Measurements from ENCODE around the gene ADCY3.

The ADCY3 gene

DNA sequence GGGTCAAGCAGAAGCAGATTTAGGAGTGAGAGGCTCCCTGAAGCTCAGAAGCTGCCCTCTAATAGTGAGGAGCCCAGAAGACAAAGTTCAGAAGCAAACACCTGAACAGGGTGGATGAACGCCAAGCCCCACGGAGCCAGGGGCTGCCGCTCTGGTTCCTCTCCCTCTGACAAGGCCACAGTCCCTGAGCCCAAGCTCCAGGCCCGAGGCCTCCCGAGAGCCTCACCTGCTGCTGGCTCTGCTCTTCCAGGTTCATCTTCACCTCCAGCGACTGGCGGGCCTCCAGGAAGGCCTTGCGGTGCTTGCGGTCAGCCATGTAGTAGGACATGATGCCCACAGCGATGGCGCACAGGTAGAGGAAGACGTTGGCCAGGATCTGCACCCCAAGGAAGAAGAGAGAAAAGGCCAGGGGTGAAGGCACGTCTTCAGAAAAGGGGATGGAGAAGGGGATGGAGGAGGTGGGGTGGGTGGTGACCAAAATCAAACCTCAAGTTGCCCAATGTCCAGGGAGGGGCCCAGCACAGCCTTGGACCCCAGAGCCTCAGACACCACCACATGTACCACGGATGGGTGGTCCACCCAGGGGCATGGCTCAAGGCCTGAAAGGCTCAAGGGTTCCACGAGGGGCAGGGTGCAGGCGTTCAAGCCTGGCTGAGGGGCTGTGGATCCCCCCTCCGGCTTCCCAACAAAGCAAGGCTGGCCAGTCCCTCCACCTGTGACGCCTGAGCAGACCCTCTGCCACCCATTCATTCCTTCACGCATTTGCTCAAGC is 47.5 kb downstream of the ADCY3 start:
- TF ChIP-seq, protein P1, sequence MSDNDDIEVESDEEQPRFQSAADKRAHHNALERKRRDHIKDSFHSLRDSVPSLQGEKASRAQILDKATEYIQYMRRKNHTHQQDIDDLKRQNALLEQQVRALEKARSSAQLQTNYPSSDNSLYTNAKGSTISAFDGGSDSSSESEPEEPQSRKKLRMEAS (IDR thresholded peaks at IDR 0.05), result no peak
- TF ChIP-seq EP300 (IDR thresholded peaks at IDR 0.05; ENCODE audit: borderline replicate concordance) (no peak), ZBTB7A (IDR thresholded peaks at IDR 0.05; ENCODE audit: low read depth) (no peak), EGR1 (IDR thresholded peaks at IDR 0.05) (no peak), TCF12 (IDR thresholded peaks at IDR 0.05; ENCODE audit: low read depth) (no peak), TAF1 (IDR thresholded peaks at IDR 0.05; ENCODE audit: low read depth) (no peak), CEBPB (IDR thresholded peaks at IDR 0.05) (no peak), RAD21 (IDR thresholded peaks at IDR 0.05; ENCODE audit: low read depth) (no peak), YY1 (IDR thresholded peaks at IDR 0.05; ENCODE audit: low read depth) (no peak), FOXM1 (IDR thresholded peaks at IDR 0.05; ENCODE audit: borderline replicate concordance, low read depth) (no peak), TEAD4 (IDR thresholded peaks at IDR 0.05) (no peak), CREB1 (IDR thresholded peaks at IDR 0.05; ENCODE audit: low read depth) (no peak), NFIC (IDR thresholded peaks at IDR 0.05) (no peak)
- TF ChIP-seq, protein P2, sequence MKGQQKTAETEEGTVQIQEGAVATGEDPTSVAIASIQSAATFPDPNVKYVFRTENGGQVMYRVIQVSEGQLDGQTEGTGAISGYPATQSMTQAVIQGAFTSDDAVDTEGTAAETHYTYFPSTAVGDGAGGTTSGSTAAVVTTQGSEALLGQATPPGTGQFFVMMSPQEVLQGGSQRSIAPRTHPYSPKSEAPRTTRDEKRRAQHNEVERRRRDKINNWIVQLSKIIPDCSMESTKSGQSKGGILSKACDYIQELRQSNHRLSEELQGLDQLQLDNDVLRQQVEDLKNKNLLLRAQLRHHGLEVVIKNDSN (IDR thresholded peaks at IDR 0.05), result no peak
- TF ChIP-seq, protein P3, sequence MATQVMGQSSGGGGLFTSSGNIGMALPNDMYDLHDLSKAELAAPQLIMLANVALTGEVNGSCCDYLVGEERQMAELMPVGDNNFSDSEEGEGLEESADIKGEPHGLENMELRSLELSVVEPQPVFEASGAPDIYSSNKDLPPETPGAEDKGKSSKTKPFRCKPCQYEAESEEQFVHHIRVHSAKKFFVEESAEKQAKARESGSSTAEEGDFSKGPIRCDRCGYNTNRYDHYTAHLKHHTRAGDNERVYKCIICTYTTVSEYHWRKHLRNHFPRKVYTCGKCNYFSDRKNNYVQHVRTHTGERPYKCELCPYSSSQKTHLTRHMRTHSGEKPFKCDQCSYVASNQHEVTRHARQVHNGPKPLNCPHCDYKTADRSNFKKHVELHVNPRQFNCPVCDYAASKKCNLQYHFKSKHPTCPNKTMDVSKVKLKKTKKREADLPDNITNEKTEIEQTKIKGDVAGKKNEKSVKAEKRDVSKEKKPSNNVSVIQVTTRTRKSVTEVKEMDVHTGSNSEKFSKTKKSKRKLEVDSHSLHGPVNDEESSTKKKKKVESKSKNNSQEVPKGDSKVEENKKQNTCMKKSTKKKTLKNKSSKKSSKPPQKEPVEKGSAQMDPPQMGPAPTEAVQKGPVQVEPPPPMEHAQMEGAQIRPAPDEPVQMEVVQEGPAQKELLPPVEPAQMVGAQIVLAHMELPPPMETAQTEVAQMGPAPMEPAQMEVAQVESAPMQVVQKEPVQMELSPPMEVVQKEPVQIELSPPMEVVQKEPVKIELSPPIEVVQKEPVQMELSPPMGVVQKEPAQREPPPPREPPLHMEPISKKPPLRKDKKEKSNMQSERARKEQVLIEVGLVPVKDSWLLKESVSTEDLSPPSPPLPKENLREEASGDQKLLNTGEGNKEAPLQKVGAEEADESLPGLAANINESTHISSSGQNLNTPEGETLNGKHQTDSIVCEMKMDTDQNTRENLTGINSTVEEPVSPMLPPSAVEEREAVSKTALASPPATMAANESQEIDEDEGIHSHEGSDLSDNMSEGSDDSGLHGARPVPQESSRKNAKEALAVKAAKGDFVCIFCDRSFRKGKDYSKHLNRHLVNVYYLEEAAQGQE (IDR thresholded peaks at IDR 0.05; ENCODE audit: low read depth), result no peak

DNA sequence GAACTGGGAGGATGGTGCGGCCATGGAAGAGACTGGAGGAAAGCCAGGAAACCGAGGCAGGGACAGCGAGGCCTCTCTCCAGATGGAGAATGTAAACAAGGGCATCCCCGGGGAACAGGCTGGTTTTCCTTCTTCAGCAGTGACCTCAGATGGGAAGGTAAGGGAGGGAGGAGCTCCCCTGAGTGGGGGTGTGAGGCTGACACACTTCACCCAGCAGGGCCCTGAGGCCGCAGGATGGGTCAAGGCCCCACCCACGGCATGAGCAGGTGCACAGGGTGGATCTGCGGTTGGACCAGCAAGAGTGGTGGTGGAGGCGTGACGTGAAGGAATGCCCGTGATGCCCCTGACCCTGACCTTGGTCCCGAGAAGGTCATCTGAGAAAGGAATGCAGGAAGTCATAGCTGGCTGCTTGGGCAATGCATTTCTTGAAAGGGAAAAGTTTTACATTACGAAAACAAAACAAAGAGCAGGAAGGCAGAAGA is 48.1 kb downstream of the ADCY3 start:
- TF ChIP-seq TEAD4 (IDR thresholded peaks at IDR 0.05) (0 out of 2 replicates have a peak, but pooled peaks have one; percentile 33), CEBPB (IDR thresholded peaks at IDR 0.05) (no peak), CREB1 (IDR thresholded peaks at IDR 0.05; ENCODE audit: low read depth) (no peak), TCF12 (IDR thresholded peaks at IDR 0.05; ENCODE audit: low read depth) (no peak)

DNA sequence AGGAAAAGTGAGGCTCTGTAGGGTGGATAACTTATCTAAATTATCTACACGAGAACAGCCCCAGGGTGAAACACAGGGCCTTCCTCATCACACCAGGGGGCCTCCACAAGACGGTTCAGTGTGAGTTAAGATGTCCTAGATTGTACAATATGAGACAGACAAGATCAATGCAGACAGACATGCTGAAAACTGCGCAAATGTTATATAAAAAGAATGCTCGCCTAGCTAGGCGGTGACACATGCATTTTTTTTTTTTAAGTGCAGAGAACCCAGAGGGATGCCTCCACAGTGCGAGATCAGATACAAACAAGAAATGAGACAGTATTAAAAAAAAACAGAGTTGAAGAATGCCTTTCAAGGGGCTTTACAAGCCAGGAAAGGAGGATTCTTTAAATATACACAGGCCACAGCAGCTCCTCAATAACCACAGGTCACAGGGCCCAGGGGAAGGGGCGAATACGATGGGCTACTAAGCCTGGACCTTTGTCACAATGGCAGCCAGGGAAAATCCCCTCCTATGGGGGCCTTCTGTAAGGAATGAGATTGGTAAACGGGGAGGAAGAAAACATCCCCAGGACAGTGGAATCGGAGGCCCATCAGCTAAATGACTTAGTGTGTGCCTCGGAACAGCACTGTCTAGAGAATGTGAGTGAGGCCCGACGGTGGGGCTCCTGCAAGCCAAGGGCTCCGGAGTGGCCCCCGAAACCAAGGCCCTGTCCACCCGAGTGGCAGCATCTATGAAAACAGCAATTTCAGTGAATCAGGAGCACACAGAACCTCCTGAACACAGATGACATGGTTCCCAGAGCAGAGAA is 48.9 kb downstream of the ADCY3 start:
- TF ChIP-seq CEBPB (IDR thresholded peaks at IDR 0.05) (no peak), TEAD4 (IDR thresholded peaks at IDR 0.05) (no peak)

DNA sequence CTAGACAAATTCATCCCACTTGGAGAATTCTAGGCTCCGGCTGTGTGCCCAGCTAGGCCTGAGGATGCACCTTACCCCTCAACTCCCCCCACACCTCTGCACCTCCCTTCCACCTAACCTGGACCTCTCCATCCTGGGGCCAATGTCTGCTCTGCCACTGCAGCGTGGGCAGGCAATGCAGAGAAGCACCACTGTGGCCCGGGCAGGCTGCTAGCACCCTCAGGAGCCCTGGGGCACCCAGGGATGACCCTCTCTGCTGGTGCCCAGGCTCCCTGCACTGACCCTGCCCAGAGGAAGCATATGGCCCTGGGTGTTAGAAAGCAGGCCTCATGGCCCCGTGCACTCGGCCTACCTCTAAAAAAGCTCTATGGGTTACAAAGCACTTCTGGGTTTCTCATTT is 49.6 kb downstream of the ADCY3 start:
- TF ChIP-seq CEBPB (IDR thresholded peaks at IDR 0.05), result no peak
- TF ChIP-seq EGR1 (IDR thresholded peaks at IDR 0.05), result no peak
- TF ChIP-seq, protein P2 (IDR thresholded peaks at IDR 0.05), result no peak
- no peak for TF ChIP-seq ZBTB7A (IDR thresholded peaks at IDR 0.05; ENCODE audit: low read depth)
- no peak for TF ChIP-seq TAF1 (IDR thresholded peaks at IDR 0.05; ENCODE audit: low read depth)
- TF ChIP-seq YY1 (IDR thresholded peaks at IDR 0.05; ENCODE audit: low read depth), result no peak
- no peak for TF ChIP-seq TCF12 (IDR thresholded peaks at IDR 0.05; ENCODE audit: low read depth)
- no peak for TF ChIP-seq CREB1 (IDR thresholded peaks at IDR 0.05; ENCODE audit: low read depth)
- no peak for TF ChIP-seq TEAD4 (IDR thresholded peaks at IDR 0.05)
- no peak for TF ChIP-seq FOXM1 (IDR thresholded peaks at IDR 0.05; ENCODE audit: borderline replicate concordance, low read depth)

DNA sequence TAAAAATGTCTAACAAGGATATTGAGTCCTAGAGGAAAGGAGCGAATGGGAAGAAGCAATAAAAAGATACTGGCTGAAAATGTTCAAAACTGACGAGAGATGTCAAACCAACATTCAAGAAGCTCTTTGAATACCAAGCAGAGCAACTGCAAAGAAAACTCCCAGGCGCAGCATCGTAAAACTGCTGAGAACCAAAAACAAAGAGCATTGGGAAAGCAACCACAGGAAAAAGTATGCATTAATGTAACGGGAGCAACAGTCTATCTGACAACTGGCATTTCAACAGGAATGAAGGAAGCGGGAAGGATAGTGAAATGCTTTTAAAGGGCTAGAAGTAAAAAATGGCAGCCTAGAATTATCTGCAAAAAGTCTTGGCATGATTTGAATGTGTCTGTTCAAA is 53.1 kb downstream of the ADCY3 start:
- TF ChIP-seq NFIC (IDR thresholded peaks at IDR 0.05), result no peak
- no peak for TF ChIP-seq TCF12 (IDR thresholded peaks at IDR 0.05; ENCODE audit: low read depth)
- no peak for TF ChIP-seq YY1 (IDR thresholded peaks at IDR 0.05; ENCODE audit: low read depth)
- no peak for TF ChIP-seq ZBTB7A (IDR thresholded peaks at IDR 0.05; ENCODE audit: low read depth)
- TF ChIP-seq, protein P2 (IDR thresholded peaks at IDR 0.05), result no peak
- no peak for TF ChIP-seq TAF1 (IDR thresholded peaks at IDR 0.05; ENCODE audit: low read depth)
- TF ChIP-seq EGR1 (IDR thresholded peaks at IDR 0.05), result no peak
- TF ChIP-seq CREB1 (IDR thresholded peaks at IDR 0.05; ENCODE audit: low read depth), result no peak
- TF ChIP-seq TEAD4 (IDR thresholded peaks at IDR 0.05), result no peak
- TF ChIP-seq, protein P1 (IDR thresholded peaks at IDR 0.05), result no peak
- no peak for TF ChIP-seq RAD21 (IDR thresholded peaks at IDR 0.05; ENCODE audit: low read depth)
- no peak for TF ChIP-seq FOXM1 (IDR thresholded peaks at IDR 0.05; ENCODE audit: borderline replicate concordance, low read depth)
- no peak for TF ChIP-seq CEBPB (IDR thresholded peaks at IDR 0.05)
- no peak for TF ChIP-seq EP300 (IDR thresholded peaks at IDR 0.05; ENCODE audit: borderline replicate concordance)
- TF ChIP-seq, protein P3 (IDR thresholded peaks at IDR 0.05; ENCODE audit: low read depth), result no peak
